ENCODE data around the gene UBXN6.

- TF ChIP-seq CTCF (IDR thresholded peaks at IDR 0.05 in 2 of 3, conservative IDR thresholded peaks at IDR 0.05 in 1 of 3; ENCODE audit: borderline replicate concordance in 1 of 3, insufficient read depth in 1 of 3, low read depth in 2 of 3, low read length in 2 of 3): no peak
- TF ChIP-seq POLR2A (IDR thresholded peaks at IDR 0.05; ENCODE audit: borderline replicate concordance, extremely low read depth, insufficient read depth, insufficient read length): no peak
- TF ChIP-seq ZFX (IDR thresholded peaks at IDR 0.05): no peak
- no peak for TF ChIP-seq CEBPB (IDR thresholded peaks at IDR 0.05; ENCODE audit: low read depth)
- no peak for TF ChIP-seq POLR2AphosphoS5 (IDR thresholded peaks at IDR 0.05; ENCODE audit: low read depth, low read length)
- no peak for TF ChIP-seq EZH2 (IDR thresholded peaks at IDR 0.05)
- no peak for TF ChIP-seq TCF7L2 (IDR thresholded peaks at IDR 0.05; ENCODE audit: borderline replicate concordance, extremely low read depth, insufficient read depth, insufficient read length)
- TF ChIP-seq ATF3 (IDR thresholded peaks at IDR 0.05): no peak
- no peak for TF ChIP-seq REST (IDR thresholded peaks at IDR 0.05; ENCODE audit: low read depth)
- no peak for TF ChIP-seq SP1 (IDR thresholded peaks at IDR 0.05; ENCODE audit: low read depth)
These were observed 2.6 kb downstream of the UBXN6 start for GRCh38 chr19:4454747-4455718.
